Heart left ventricle (tissue), 16 donors: ENCODE data around the gene ZDBF2. TPM values are rescaled to one million over a fixed set of nuclear protein-coding genes. Genes with fewer than 3 reads are reported as not detected.
A peak's percentile ranks its signal among the peaks of the same experiment; 100 is the strongest.

Experiments
- ATAC-seq, 4 donors: fragments of 200-7000 bp; cut with Tn5 transposase; one replicate each; pipeline ENCODE4 v1.9.1; 2020 to 2022; ENCODE audit warnings: moderate library complexity in 4 of 4, mild to moderate bottlenecking in 3 of 4, moderate number of reproducible peaks in 1 of 4
- DNase-seq, 5 donors: peaks; one replicate each; pipeline ENCODE4 v3.0.0-alpha.2; 2020
- H3K27ac ChIP-seq, 12 donors: fragments of 200-600 bp; sonication (generic) in 4 of 12; one replicate each; pipeline versions ENCODE4 v1.5.0 to v1.8.0; 2016 to 2022; ENCODE audit warnings: mild to moderate bottlenecking in 2 of 12
- H3K27me3 ChIP-seq, 9 donors: fragments of 200-600 bp; sonication (generic) in 2 of 9; one replicate each; pipeline versions ENCODE4 v1.5.1 to v1.8.0; 2016 to 2022; ENCODE audit warnings: mild to moderate bottlenecking in 3 of 9
- H3K36me3 ChIP-seq, 9 donors: fragments of 200-600 bp; sonication (generic) in 2 of 9; one replicate each; pipeline versions ENCODE4 v1.5.0 to v1.8.0; 2018 to 2022; ENCODE audit warnings: mild to moderate bottlenecking in 2 of 9
- H3K4me1 ChIP-seq, 12 donors: fragments of 200-600 bp; sonication (generic) in 4 of 12; one replicate each; pipeline versions ENCODE4 v1.5.0 to v1.8.0; 2016 to 2022; ENCODE audit warnings: mild to moderate bottlenecking in 3 of 12
- H3K4me3 ChIP-seq, 12 donors: fragments of 200-600 bp; sonication (generic) in 4 of 12; one replicate each; pipeline versions ENCODE4 v1.5.0 to v1.8.0; 2017 to 2022; ENCODE audit warnings: mild to moderate bottlenecking in 9 of 12, moderate library complexity in 4 of 12
- H3K9me3 ChIP-seq, 12 donors: fragments of 200-600 bp; sonication (generic) in 4 of 12; one replicate each; pipeline versions ENCODE4 v1.5.0 to v1.8.0; 2016 to 2022; ENCODE audit warnings: mild to moderate bottlenecking in 1 of 12
- CTCF ChIP-seq, 12 donors: fragments of 200-600 bp; sonication (generic) in 4 of 12; IDR thresholded peaks; one replicate each; pipeline versions ENCODE4 v1.5.0 to v1.8.0; 2018 to 2022; ENCODE audit warnings: antibody characterized with exemption in 12 of 12, mild to moderate bottlenecking in 5 of 12
- POLR2A ChIP-seq, 2 donors: fragments of 450-650 bp; IDR thresholded peaks; one replicate each; pipeline ENCODE4 v1.6.1; 2017; ENCODE audit warnings: antibody characterized with exemption in 2 of 2, mild to moderate bottlenecking in 2 of 2, moderate library complexity in 2 of 2
- WGBS, 4 donors: extraction: QIAGEN DNeasy Blood & Tissue Kit in 2 of 4; methylation state at CpG; one replicate each; pipeline versions ENCODE4 v1.1.5 to v1.1.7; 2013 to 2018; 5-methylcytosine and 5-hydroxymethylcytosine counted together
- intact Hi-C, 10 donors: fragments of 100-400 bp; cut with DNase I; formaldehyde crosslinking; loops; one replicate each; pipeline versions ENCODE4 v1.11.1 to v1.14.2; 2022
- polyA plus RNA-seq, 2 donors: library from polyadenylated mRNA; stranded (reverse); fragments of 200-250 nt; gene quantifications; one replicate each; pipeline ENCODE4 v1.2.3, GENCODE V29; 2013
- total RNA-seq, 9 donors: library from RNA; depleted of rRNA in 2 of 9; stranded (reverse); fragments of >200 nt in 2 of 9; fragmentation: NEBNext Ultra II Directional in 3 of 9; extraction: Animal tissue kit (Norgen Biotek cat#: 25700) in 3 of 9; gene quantifications; one replicate each; pipeline versions ENCODE4 v1.1.0 to v1.2.4, GENCODE V29; 2016 to 2023
- donor health status: ischemic (EF 13 %, LVEDD 7.1; RV severe dilation, severe dysfunction).
- donor health status: healthy with polysubstance abuse.
- donor health status: DM: no; HTN: yes; CAD: no.
- donor health status: DM: no; HTN: no; CAD: no.
- donor health status: ischemic (EF 25% LVEDD 6.9; RV normal size, moderate dysfunction).
- donor health status: ischemic (EF 25% LVEDD 5.7; RV mildly dilated, moderate dysfunction).
- donor health status: healthy.
- donor health status: DM: yes; HTN: yes; CAD: no.
- donor health status: ischemic (EF 35%, LVEDD 5.7; RV mildly dilated, moderate dysfunction).
- donor health status: nonischemic (EF 11% LVEDD 7.7; RV severe dilation, severe dysfunction).
- donor health status: DM: yes; HTN: yes; CAD: no.
- donor health status: PGD.
- donor health status: ischemic (EF 29% LVEDD 5.4; RV normal size, mild dysfunction).
- donor health status: nonischemic (EF 23%, LVEDD 6.1; RV moderate dilation, normal function).

Gene ZDBF2
- total and polyA plus RNA-seq, 11 donors, result 1.2 to 14.8 (median 7.9) TPM

DNA sequence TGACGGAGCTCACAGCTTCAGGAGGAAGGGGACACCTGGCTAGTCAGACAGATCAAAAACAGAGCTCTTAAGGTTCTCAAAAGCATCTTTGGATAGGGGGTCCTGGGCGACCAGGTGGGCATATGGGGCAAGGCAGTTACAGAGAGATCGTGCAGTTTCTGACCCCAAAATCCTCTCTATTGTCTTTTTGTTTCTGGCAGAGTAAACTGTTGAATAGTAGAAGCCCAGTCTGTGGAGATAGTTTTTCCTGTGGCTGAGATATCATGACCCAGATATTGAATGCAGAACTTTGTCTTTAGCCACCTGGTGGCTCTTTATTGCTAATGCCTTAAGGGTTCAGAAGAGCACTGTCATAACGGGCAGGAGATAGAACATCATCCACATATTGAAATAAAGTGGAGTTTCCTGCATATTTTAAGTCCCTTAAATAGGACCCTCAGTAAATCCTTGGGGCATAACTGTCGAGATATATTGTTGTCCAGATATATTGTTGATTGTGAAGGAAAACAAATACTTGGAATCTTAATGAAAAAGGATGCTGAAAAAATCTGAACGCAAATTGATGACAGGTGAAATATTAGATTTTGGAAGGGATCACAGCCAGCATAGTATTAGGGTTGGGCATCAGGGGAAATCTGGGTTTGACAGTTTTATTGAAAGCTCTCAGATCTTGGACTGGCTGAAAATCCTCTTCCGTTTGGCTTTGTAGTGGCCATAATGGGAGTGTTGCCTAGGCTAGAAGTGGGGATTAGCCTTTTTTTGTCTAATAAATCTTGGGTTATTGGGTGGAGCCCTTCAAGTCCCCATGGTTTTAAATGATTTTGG lies 14.1 kb upstream of the ZDBF2 start:
- H3K27ac ChIP-seq, result no peak overlapping the region
- no peaks in the 10 kb centered on the region for H3K36me3 ChIP-seq
- H3K27me3 ChIP-seq, result peaks cover 20 to 100% (median 71%) of the 10 kb centered on the region in 9 donors
- H3K4me3 ChIP-seq, result peak overlapping the region in 4 of 12 donors; percentile 23 to 38 (median 28)
- intact Hi-C loops, result loop anchor here in 5 of 10 donors (5.0 to 10.0 kb wide), 2 partner anchors 93 to 96 kb away; no protein-coding TSS in a partner anchor
- no peaks in the 10 kb centered on the region for H3K4me1 ChIP-seq
- 28 to 36% (median 33%) methylated on average over 7 of the region's 7 CpGs for WGBS, 4 donors
- ATAC-seq, result peak in 2 of 4 donors; percentile 50 to 67
- TF ChIP-seq POLR2A (IDR thresholded peaks at IDR 0.05), result no peak
- TF ChIP-seq CTCF (IDR thresholded peaks at IDR 0.05), result peak in 10 of 12 donors; percentile 17 to 47 (median 28)
- H3K9me3 ChIP-seq, result no peaks in the 10 kb centered on the region
- DNase-seq, result no peak

- H3K27ac ChIP-seq, result no peak overlapping the region
- WGBS, 4 donors, result 42 to 47% (median 46%) methylated on average over 21 of the region's 21 CpGs
- ATAC-seq (no peak), DNase-seq (no peak)
- no peaks in the 10 kb centered on the region for H3K4me1 ChIP-seq
- peaks cover 10 to 99% (median 75%) of the 10 kb centered on the region in 9 donors for H3K27me3 ChIP-seq
- H3K36me3 ChIP-seq, result no peaks in the 10 kb centered on the region
- H3K9me3 ChIP-seq, result no peaks in the 10 kb centered on the region
- H3K4me3 ChIP-seq, result no peak overlapping the region
- TF ChIP-seq CTCF (IDR thresholded peaks at IDR 0.05) (no peak), POLR2A (IDR thresholded peaks at IDR 0.05) (no peak)
- intact Hi-C loops, result loop anchor here in 5 of 10 donors (5.0 to 10.0 kb wide), 2 partner anchors 97 to 99 kb away; no protein-coding TSS in a partner anchor
Observed at GRCh38 chr2:206263959-206264603, 10.4 kb upstream of the ZDBF2 start.

DNA sequence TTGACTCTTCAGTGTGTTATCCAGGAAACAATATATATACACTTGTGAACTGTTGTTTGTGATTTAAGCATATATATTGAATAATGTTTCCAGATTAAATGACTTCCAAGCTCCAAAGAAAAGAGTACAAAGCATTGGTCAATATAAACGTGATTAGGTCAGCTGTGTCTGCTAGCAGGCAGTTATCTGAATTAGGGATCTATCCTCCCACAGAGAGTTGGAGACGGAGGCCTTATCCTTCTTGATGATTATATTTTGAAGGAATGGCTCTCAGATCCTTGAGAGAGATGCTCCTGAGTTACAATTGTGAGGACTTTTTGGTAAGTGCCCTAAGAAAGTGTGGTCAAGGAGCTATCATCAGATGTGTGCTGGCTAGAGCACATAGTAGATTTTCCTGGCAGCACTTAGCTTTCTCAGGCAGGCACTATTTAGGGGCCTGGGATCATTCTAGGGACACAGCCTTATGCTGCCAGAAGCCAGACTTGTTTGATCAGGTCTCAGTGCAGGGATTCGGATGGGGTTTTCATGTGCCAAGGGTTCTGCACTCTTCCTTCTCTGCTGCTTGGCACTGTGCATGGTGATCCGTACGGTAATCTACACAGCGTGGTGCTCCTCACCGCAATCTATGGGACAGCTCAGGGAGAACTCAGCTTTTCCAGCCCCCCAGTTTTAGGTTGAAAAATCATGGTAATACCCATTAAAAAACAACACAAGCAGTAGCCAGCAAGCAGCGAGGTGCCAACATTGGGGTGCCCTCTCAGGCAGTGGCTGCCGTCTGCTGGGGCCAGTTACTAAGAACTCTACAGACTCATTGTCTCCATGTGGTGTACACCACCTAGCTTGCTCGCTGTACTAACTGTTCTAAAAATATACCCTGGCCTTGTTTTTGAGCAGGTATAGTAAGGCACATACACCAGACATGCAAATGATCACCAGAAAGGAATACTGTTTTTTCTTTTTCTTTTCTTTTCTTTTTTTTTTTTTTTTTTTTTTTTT lies 8.0 kb upstream of the ZDBF2 start:
- no peaks in the 10 kb centered on the region for H3K4me1 ChIP-seq
- H3K9me3 ChIP-seq, result no peaks in the 10 kb centered on the region
- ATAC-seq, result peak in 3 of 4 donors; percentile 26 to 61 (median 54)
- H3K27me3 ChIP-seq, result peaks cover 10 to 97% (median 57%) of the 10 kb centered on the region in 9 donors
- no peak overlapping the region for H3K4me3 ChIP-seq
- no peak overlapping the region for H3K27ac ChIP-seq
- no peak for TF ChIP-seq CTCF (IDR thresholded peaks at IDR 0.05)
- no peak for TF ChIP-seq POLR2A (IDR thresholded peaks at IDR 0.05)
- intact Hi-C loops, result loop anchor here in 4 of 10 donors (10.0 kb wide), 1 partner anchor 102 kb away; no protein-coding TSS in a partner anchor
- no peak for DNase-seq
- 37 to 44% (median 39%) methylated on average over 10 of the region's 10 CpGs for WGBS, 4 donors
- H3K36me3 ChIP-seq, result no peaks in the 10 kb centered on the region
